Hepatocyte (in vitro differentiated cells): ENCODE results near the gene GRM1. TPM values are rescaled to one million over a fixed set of nuclear protein-coding genes. Genes with fewer than 3 reads are reported as not detected.

Experiments used
- DNase-seq: peaks from one replicate; pipeline ENCODE4 v3.0.0-alpha.2; 2016; ENCODE audit warnings: low spot score
- H2AFZ ChIP-seq: fragments of 200-600 bp; sonication (generic); 2 replicates; pipeline ENCODE4 v1.6.0; 2016; ENCODE audit warnings: antibody characterized with exemption, mild to moderate bottlenecking
- H3K27ac ChIP-seq: fragments of 200-600 bp; sonication (generic); 2 replicates; pipeline ENCODE4 v1.5.1; 2016; ENCODE audit warnings: mild to moderate bottlenecking
- H3K27me3 ChIP-seq: fragments of 200-600 bp; sonication (generic); 2 replicates; pipeline ENCODE4 v1.6.1; 2016
- H3K36me3 ChIP-seq: fragments of 200-600 bp; sonication (generic); replicated peaks from 2 replicates; pipeline ENCODE4 v1.5.1; 2016; ENCODE audit warnings: low read depth; ENCODE audit not compliant: insufficient read depth
- H3K4me1 ChIP-seq: fragments of 200-600 bp; sonication (generic); 2 replicates; pipeline ENCODE4 v1.5.1; 2016; ENCODE audit warnings: mild to moderate bottlenecking, moderate library complexity; ENCODE audit not compliant: insufficient read depth
- H3K4me2 ChIP-seq: fragments of 200-600 bp; sonication (generic); 2 replicates; pipeline ENCODE4 v1.6.0; 2016
- H3K4me3 ChIP-seq: fragments of 200-600 bp; sonication (generic); 2 replicates; pipeline ENCODE4 v1.5.1; 2016; ENCODE audit warnings: mild to moderate bottlenecking
- H3K79me2 ChIP-seq: fragments of 200-600 bp; sonication (generic); 2 replicates; pipeline ENCODE4 v1.6.0; 2017; ENCODE audit warnings: mild to moderate bottlenecking
- H3K9me2 ChIP-seq: fragments of 200-600 bp; sonication (generic); replicated peaks from 2 replicates; pipeline ENCODE4 v1.6.0; 2017; ENCODE audit warnings: mild to moderate bottlenecking; ENCODE audit not compliant: insufficient read depth
- H3K9me3 ChIP-seq: fragments of 200-600 bp; sonication (generic); 2 replicates; pipeline ENCODE4 v1.5.1; 2016; ENCODE audit warnings: low read depth, mild to moderate bottlenecking
- H4K20me1 ChIP-seq: fragments of 200-600 bp; sonication (generic); 2 replicates; pipeline ENCODE4 v1.6.0; 2016; ENCODE audit warnings: mild to moderate bottlenecking; ENCODE audit not compliant: insufficient read depth, poor library complexity, severe bottlenecking
- EZH2 ChIP-seq: fragments of 200-600 bp; sonication (generic); IDR thresholded peaks from 2 replicates; pipeline ENCODE4 v1.6.1; 2016; ENCODE audit warnings: antibody characterized with exemption, mild to moderate bottlenecking, borderline replicate concordance
- EZH2phosphoT487 ChIP-seq: fragments of 200-600 bp; sonication (generic); IDR thresholded peaks from one replicate; pipeline ENCODE4 v1.6.1; 2018; ENCODE audit warnings: antibody characterized with exemption, mild to moderate bottlenecking, low read depth, moderate library complexity; ENCODE audit not compliant: unreplicated experiment, severe bottlenecking
- WGBS: methylation state at CpG from one replicate; pipeline ENCODE4 v1.1.6; 2016; ENCODE audit warnings: low lambda C conversion rate; ENCODE audit errors: missing lambda C conversion rate; 5-methylcytosine and 5-hydroxymethylcytosine counted together
- polyA plus RNA-seq: library from polyadenylated mRNA; unstranded; fragments of >200 nt; fragmentation: Nextera tagmentation; extraction: Ambion mirVana; gene quantifications from 2 replicates; pipeline ENCODE4 v1.2.1, GENCODE V29; 2016
- total RNA-seq: library from RNA; depleted of rRNA; stranded (reverse); fragments of >200 nt; gene quantifications from 2 replicates; pipeline ENCODE4 v1.2.3, GENCODE V29; 2014
- TF ChIP-seq, protein P1 (sequence below): fragments of 200-600 bp; sonication (generic); IDR thresholded peaks from 2 replicates; pipeline ENCODE4 v1.5.1; 2016; ENCODE audit warnings: antibody characterized with exemption, mild to moderate bottlenecking; ENCODE audit not compliant: poor library complexity

Gene GRM1
- total and polyA plus RNA-seq, 2 experiments from 2014 or later = 0.17 TPM; not detected in 1

GRCh38 chr6:146047371-146047770 lies 18.5 kb downstream of the GRM1 start:
- no peaks in the 10 kb centered on the region for H3K4me1 ChIP-seq
- DNase-seq = no peak
- no peaks in the 10 kb centered on the region for H3K36me3 ChIP-seq
- H3K79me2 ChIP-seq = no peaks in the 10 kb centered on the region
- H3K4me3 ChIP-seq = no peak overlapping the region
- TF ChIP-seq EZH2 = no peak
- TF ChIP-seq, protein P1, sequence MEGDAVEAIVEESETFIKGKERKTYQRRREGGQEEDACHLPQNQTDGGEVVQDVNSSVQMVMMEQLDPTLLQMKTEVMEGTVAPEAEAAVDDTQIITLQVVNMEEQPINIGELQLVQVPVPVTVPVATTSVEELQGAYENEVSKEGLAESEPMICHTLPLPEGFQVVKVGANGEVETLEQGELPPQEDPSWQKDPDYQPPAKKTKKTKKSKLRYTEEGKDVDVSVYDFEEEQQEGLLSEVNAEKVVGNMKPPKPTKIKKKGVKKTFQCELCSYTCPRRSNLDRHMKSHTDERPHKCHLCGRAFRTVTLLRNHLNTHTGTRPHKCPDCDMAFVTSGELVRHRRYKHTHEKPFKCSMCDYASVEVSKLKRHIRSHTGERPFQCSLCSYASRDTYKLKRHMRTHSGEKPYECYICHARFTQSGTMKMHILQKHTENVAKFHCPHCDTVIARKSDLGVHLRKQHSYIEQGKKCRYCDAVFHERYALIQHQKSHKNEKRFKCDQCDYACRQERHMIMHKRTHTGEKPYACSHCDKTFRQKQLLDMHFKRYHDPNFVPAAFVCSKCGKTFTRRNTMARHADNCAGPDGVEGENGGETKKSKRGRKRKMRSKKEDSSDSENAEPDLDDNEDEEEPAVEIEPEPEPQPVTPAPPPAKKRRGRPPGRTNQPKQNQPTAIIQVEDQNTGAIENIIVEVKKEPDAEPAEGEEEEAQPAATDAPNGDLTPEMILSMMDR = no peak
- no peak for TF ChIP-seq EZH2phosphoT487
- no peak overlapping the region for H2AFZ ChIP-seq
- no peak overlapping the region for H3K27ac ChIP-seq
- 86% methylated on average over 2 of the region's 2 CpGs for WGBS
- no peaks in the 10 kb centered on the region for H3K9me3 ChIP-seq
- H3K9me2 ChIP-seq = no peaks in the 10 kb centered on the region
- H3K4me2 ChIP-seq = no peak overlapping the region
- H4K20me1 ChIP-seq = no peaks in the 10 kb centered on the region
- H3K27me3 ChIP-seq = no peaks in the 10 kb centered on the region

- H3K27ac ChIP-seq = no peak overlapping the region
- no peaks in the 10 kb centered on the region for H3K27me3 ChIP-seq
- no peak for DNase-seq
- H3K4me2 ChIP-seq = no peak overlapping the region
- H3K9me3 ChIP-seq = no peaks in the 10 kb centered on the region
- H3K4me3 ChIP-seq = no peak overlapping the region
- H2AFZ ChIP-seq = no peak overlapping the region
- TF ChIP-seq EZH2phosphoT487 = no peak
- no peaks in the 10 kb centered on the region for H3K79me2 ChIP-seq
- H3K36me3 ChIP-seq = no peaks in the 10 kb centered on the region
- no peaks in the 10 kb centered on the region for H3K4me1 ChIP-seq
- H3K9me2 ChIP-seq = no peaks in the 10 kb centered on the region
- 96% methylated on average over 1 of the region's 1 CpG for WGBS
- no peaks in the 10 kb centered on the region for H4K20me1 ChIP-seq
Measured at GRCh38 chr6:146050168-146050567, 21.3 kb downstream of the GRM1 start.

DNA sequence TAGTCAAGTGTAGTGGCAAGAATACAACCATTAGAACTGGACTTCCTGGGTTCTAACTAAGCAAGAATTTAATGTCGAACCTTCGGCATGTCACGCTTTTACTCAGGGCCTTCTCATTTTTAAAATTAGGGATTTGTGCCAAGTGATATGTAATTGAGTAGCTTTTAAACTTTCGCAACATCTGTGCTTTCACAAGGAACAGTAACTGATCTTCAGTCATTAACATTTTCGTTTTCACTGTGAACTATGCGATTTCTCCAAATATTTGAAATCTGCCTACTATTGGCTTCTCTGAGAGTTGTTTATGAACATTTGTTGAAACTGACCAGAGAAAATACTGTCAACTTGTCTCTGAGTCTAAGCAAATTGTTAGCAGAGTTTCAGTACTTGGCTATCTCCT lies 27.6 kb downstream of the GRM1 start:
- Histone ChIP-seq H3K4me3 (no peak overlapping the region), H3K4me2 (no peak overlapping the region), H3K9me2 (no peaks in the 10 kb centered on the region), H3K9me3 (no peaks in the 10 kb centered on the region), H3K27me3 (no peaks in the 10 kb centered on the region), H3K79me2 (no peaks in the 10 kb centered on the region), H4K20me1 (no peaks in the 10 kb centered on the region), H3K27ac (no peak overlapping the region), H3K36me3 (no peaks in the 10 kb centered on the region), H3K4me1 (no peaks in the 10 kb centered on the region), H2AFZ (no peak overlapping the region)
- TF ChIP-seq EZH2 (no peak), EZH2phosphoT487 (no peak)
- TF ChIP-seq, protein P1 = no peak
- no peak for DNase-seq
- 87% methylated on average over 6 of the region's 6 CpGs for WGBS

GRCh38 chr6:146065690-146066089 lies 36.8 kb downstream of the GRM1 start:
- Histone ChIP-seq H3K4me1 (no peaks in the 10 kb centered on the region), H3K9me2 (no peaks in the 10 kb centered on the region), H3K9me3 (no peaks in the 10 kb centered on the region), H3K27ac (no peak overlapping the region), H3K4me2 (no peak overlapping the region), H2AFZ (no peak overlapping the region), H3K27me3 (no peaks in the 10 kb centered on the region), H4K20me1 (no peaks in the 10 kb centered on the region), H3K36me3 (no peaks in the 10 kb centered on the region), H3K79me2 (no peaks in the 10 kb centered on the region), H3K4me3 (no peak overlapping the region)
- 95% methylated on average over 2 of the region's 2 CpGs for WGBS
- TF ChIP-seq EZH2phosphoT487 (no peak), EZH2 (no peak)
- TF ChIP-seq, protein P1 = no peak
- no peak for DNase-seq
